LNCaP clone FGC (cell line): ENCODE results near the gene DYRK1B.

Experiments used
- DNase-seq: peaks from one replicate; pipeline ENCODE4 v3.0.0-alpha.2; 2011; ENCODE audit warnings: low read depth
- H3K4me3 ChIP-seq: 2 replicates; pipeline ENCODE4 v1.5.1; 2011; ENCODE audit warnings: mild to moderate bottlenecking, low read depth, low read length, control low read depth
- CTCF ChIP-seq: IDR thresholded peaks from 2 replicates; pipeline ENCODE4 v1.5.1; 2012; ENCODE audit warnings: mild to moderate bottlenecking; ENCODE audit not compliant: control insufficient read depth, insufficient read depth; ENCODE audit errors: extremely low read depth

DYRK1B gene

GRCh38 chr19:39788244-39788643 is 45.7 kb downstream of the DYRK1B start:
- no peak overlapping the region for H3K4me3 ChIP-seq
- no peak for DNase-seq
- TF ChIP-seq CTCF, result no peak

GRCh38 chr19:39780894-39781293 is 53.1 kb downstream of the DYRK1B start:
- DNase-seq, result no peak
- H3K4me3 ChIP-seq, result no peak overlapping the region
- TF ChIP-seq CTCF, result no peak

DNA sequence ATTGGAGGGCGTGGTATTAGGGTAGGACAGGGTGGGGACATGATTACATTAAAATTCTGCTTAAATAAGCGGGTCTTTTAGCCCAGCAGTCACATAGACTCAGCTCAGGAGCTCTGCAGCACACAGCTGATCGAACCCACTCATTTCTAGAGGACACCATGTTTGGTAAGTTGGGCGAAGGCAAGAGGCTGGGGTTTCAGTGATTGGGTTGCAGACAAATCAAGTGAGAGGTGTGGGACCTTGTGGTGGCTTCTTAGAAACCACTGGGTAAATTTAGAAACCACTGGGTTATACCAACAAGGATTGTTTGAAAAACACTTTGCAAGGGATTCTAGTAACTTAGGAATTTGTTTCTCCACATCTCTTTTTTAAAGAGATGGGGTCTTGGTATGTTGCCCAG is 55.2 kb downstream of the DYRK1B start, which contains the start of gene LEUTX:
Gene LEUTX, plus strand, starts transcription at position 92 of the 400 bp plus-strand sequence. Its CDS starts 67 bp downstream, at position 159.
- no peak for DNase-seq
- TF ChIP-seq CTCF, result no peak
- H3K4me3 ChIP-seq, result no peak within 1 kb of the TSS
